ENCODE results near the gene RER1. TPM values are rescaled to one million over a fixed set of nuclear protein-coding genes. Genes with fewer than 3 reads are reported as not detected.

RER1 gene
- total RNA-seq, 1 donor from 2014 or later = 61.3 TPM

- TF ChIP-seq CTCF (IDR thresholded peaks at IDR 0.05) = no peak
- peaks cover 11% of the 10 kb centered on the region for H3K27me3 ChIP-seq
- DNase-seq (ENCODE audit: low spot score in 2 of 2) = no peak
- no peak overlapping the region for H3K4me3 ChIP-seq
- H3K27ac ChIP-seq = no peak overlapping the region
- peaks cover 12 to 17% of the 10 kb centered on the region in 2 donors for H3K4me1 ChIP-seq
- H3K9me3 ChIP-seq = no peaks in the 10 kb centered on the region
- no peaks in the 10 kb centered on the region for H3K36me3 ChIP-seq
- intact Hi-C loops (cut with DNase I) = loop anchor here (10.0 kb wide), 1 partner anchor 1007 kb away; no protein-coding TSS in a partner anchor
These were observed 26.2 kb downstream of the RER1 start for GRCh38 chr1:2417833-2418225.

GRCh38 chr1:2418791-2419320 is 27.2 kb downstream of the RER1 start:
- Histone ChIP-seq H3K36me3 (no peaks in the 10 kb centered on the region), H3K4me3 (no peak overlapping the region), H3K9me3 (peaks cover 0 to 8% of the 10 kb centered on the region in 2 donors), H3K4me1 (peaks cover 7 to 8% of the 10 kb centered on the region in 2 donors), H3K27ac (no peak overlapping the region), H3K27me3 (peaks cover 11% of the 10 kb centered on the region)
- no peak for TF ChIP-seq CTCF (IDR thresholded peaks at IDR 0.05)
- intact Hi-C loops (cut with DNase I) = loop anchor here (10.0 kb wide), 1 partner anchor 1006 kb away; no protein-coding TSS in a partner anchor
- DNase-seq (ENCODE audit: low spot score in 2 of 2) = no peak

GRCh38 chr1:2419416-2419815 is 27.8 kb downstream of the RER1 start:
- H3K9me3 ChIP-seq = peaks cover 0 to 8% of the 10 kb centered on the region in 2 donors
- DNase-seq (ENCODE audit: low spot score in 2 of 2) = no peak
- no peaks in the 10 kb centered on the region for H3K36me3 ChIP-seq
- intact Hi-C loops (cut with DNase I) = loop anchor here (10.0 kb wide), 1 partner anchor 1005 kb away; no protein-coding TSS in a partner anchor
- no peak overlapping the region for H3K4me3 ChIP-seq
- TF ChIP-seq CTCF (IDR thresholded peaks at IDR 0.05) = no peak
- H3K27me3 ChIP-seq = peaks cover 11% of the 10 kb centered on the region
- peaks cover 2 to 3% of the 10 kb centered on the region in 2 donors for H3K4me1 ChIP-seq
- H3K27ac ChIP-seq = no peak overlapping the region

- Histone ChIP-seq H3K27ac (no peak overlapping the region), H3K9me3 (peaks cover 0 to 8% of the 10 kb centered on the region in 2 donors), H3K27me3 (peaks cover 6% of the 10 kb centered on the region), H3K4me3 (no peak overlapping the region), H3K4me1 (no peaks in the 10 kb centered on the region), H3K36me3 (no peaks in the 10 kb centered on the region)
- intact Hi-C loops (cut with DNase I) = no loop called here
- TF ChIP-seq CTCF (IDR thresholded peaks at IDR 0.05) = no peak
- no peak for DNase-seq (ENCODE audit: low spot score in 2 of 2)
These were observed 30.9 kb downstream of the RER1 start for GRCh38 chr1:2422523-2422922.

- H3K9me3 ChIP-seq = peaks cover 0 to 8% of the 10 kb centered on the region in 2 donors
- no peak for DNase-seq (ENCODE audit: low spot score in 2 of 2)
- H3K4me3 ChIP-seq = no peak overlapping the region
- no peaks in the 10 kb centered on the region for H3K27me3 ChIP-seq
- H3K4me1 ChIP-seq = no peaks in the 10 kb centered on the region
- no peaks in the 10 kb centered on the region for H3K36me3 ChIP-seq
- intact Hi-C loops (cut with DNase I) = no loop called here
- H3K27ac ChIP-seq = no peak overlapping the region
- no peak for TF ChIP-seq CTCF (IDR thresholded peaks at IDR 0.05)
These were observed 34.3 kb downstream of the RER1 start for GRCh38 chr1:2425892-2426291.

- no peaks in the 10 kb centered on the region for H3K36me3 ChIP-seq
- no peak overlapping the region for H3K4me3 ChIP-seq
- intact Hi-C loops (cut with DNase I) = no loop called here
- no peak for DNase-seq (ENCODE audit: low spot score in 2 of 2)
- H3K9me3 ChIP-seq = peaks cover 0 to 8% of the 10 kb centered on the region in 2 donors
- TF ChIP-seq CTCF (IDR thresholded peaks at IDR 0.05) = no peak
- no peak overlapping the region for H3K27ac ChIP-seq
- H3K4me1 ChIP-seq = no peaks in the 10 kb centered on the region
- no peaks in the 10 kb centered on the region for H3K27me3 ChIP-seq
These were observed 34.9 kb downstream of the RER1 start for GRCh38 chr1:2426540-2426939.
